Heart right ventricle (tissue), 16 donors: ENCODE results near the gene DGKZ. TPM values are rescaled to one million over a fixed set of nuclear protein-coding genes. Genes with fewer than 3 reads are reported as not detected.
"Not testable (repeated sequence)": the region's sequence is repeated elsewhere in the genome, so short reads cannot be mapped to it uniquely, and the experiment has no call there.

Experiments used
- ATAC-seq, 8 donors: fragments of 200-7000 bp; cut with Tn5 transposase; one replicate each; pipeline ENCODE4 v1.9.1; 2020; ENCODE audit warnings: mild to moderate bottlenecking in 8 of 8, moderate library complexity in 8 of 8, moderate number of reproducible peaks in 1 of 8
- DNase-seq, 2 donors: peaks; one replicate each; pipeline ENCODE4 v3.0.0-alpha.2; 2020
- H3K27ac ChIP-seq, 10 donors: fragments of 200-600 bp; sonication (generic) in 2 of 10; one replicate each; pipeline versions ENCODE4 v1.5.0 to v1.8.0; 2020 to 2022; ENCODE audit warnings: mild to moderate bottlenecking in 3 of 10
- H3K27me3 ChIP-seq, 7 donors: fragments of 200-600 bp; one replicate each; pipeline ENCODE4 v1.8.0; 2021 to 2022; ENCODE audit warnings: mild to moderate bottlenecking in 2 of 7
- H3K36me3 ChIP-seq, 9 donors: fragments of 200-600 bp; sonication (generic) in 1 of 9; one replicate each; pipeline versions ENCODE4 v1.5.0 to v1.8.0; 2020 to 2022; ENCODE audit warnings: mild to moderate bottlenecking in 2 of 9
- H3K4me1 ChIP-seq, 9 donors: fragments of 200-600 bp; sonication (generic) in 1 of 9; one replicate each; pipeline versions ENCODE4 v1.5.0 to v1.8.0; 2020 to 2022; ENCODE audit warnings: mild to moderate bottlenecking in 4 of 9
- H3K4me3 ChIP-seq, 10 donors: fragments of 200-600 bp; sonication (generic) in 2 of 10; one replicate each; pipeline versions ENCODE4 v1.5.0 to v1.8.0; 2020 to 2022; ENCODE audit warnings: mild to moderate bottlenecking in 7 of 10, moderate library complexity in 2 of 10
- H3K9me3 ChIP-seq, 11 donors: fragments of 200-600 bp in 10 of 11; sonication (generic) in 2 of 11; one replicate each; pipeline versions ENCODE4 v1.5.0 to v1.8.0; 2013 to 2022; ENCODE audit warnings: mild to moderate bottlenecking in 2 of 11, control low read depth in 1 of 11, moderate library complexity in 1 of 11
- CTCF ChIP-seq, 9 donors: fragments of 200-600 bp; sonication (generic) in 2 of 9; IDR thresholded peaks; one replicate each; pipeline versions ENCODE4 v1.5.0 to v1.8.0; 2021 to 2022; ENCODE audit warnings: antibody characterized with exemption in 9 of 9, mild to moderate bottlenecking in 5 of 9, moderate library complexity in 1 of 9
- WGBS, 2 donors: extraction: QIAGEN DNeasy Blood & Tissue Kit; methylation state at CpG; one replicate each; pipeline ENCODE4 v1.1.7; 2013; ENCODE audit warnings: inconsistent platforms in 1 of 2; 5-methylcytosine and 5-hydroxymethylcytosine counted together
- intact Hi-C, 10 donors: fragments of 100-400 bp; cut with DNase I; formaldehyde crosslinking; loops; one replicate each; pipeline versions ENCODE4 v1.11.1 to v1.14.2; 2022
- polyA plus RNA-seq, 2 donors: library from polyadenylated mRNA; stranded (reverse); fragments of 200-250 nt; gene quantifications; one replicate each; pipeline ENCODE4 v1.2.3, GENCODE V29; 2013
- total RNA-seq, 10 donors: library from RNA; stranded (reverse); fragmentation: NEBNext Ultra II Directional in 3 of 10; extraction: Animal tissue kit (Norgen Biotek cat#: 25700) in 3 of 10; gene quantifications; one replicate each; pipeline versions ENCODE4 v1.2.1 to v1.2.4, GENCODE V29; 2021 to 2023
- donor health status: Arrhythmogenic right ventricular cardiomyopathy.
- donor health status: ischemic (EF 13 %, LVEDD 7.1; RV severe dilation, severe dysfunction).
- donor health status: healthy with polysubstance abuse.
- donor health status: DM: no; HTN: yes; CAD: no.
- donor health status: DM: no; HTN: no; CAD: no.
- donor health status: ischemic (EF 25% LVEDD 6.9; RV normal size, moderate dysfunction).
- donor health status: ischemic (EF 25% LVEDD 5.7; RV mildly dilated, moderate dysfunction).
- donor health status: healthy.
- donor health status: DM: yes; HTN: yes; CAD: no.
- donor health status: Ischemic cardiomyopathy.
- donor health status: ischemic (EF 35%, LVEDD 5.7; RV mildly dilated, moderate dysfunction).
- donor health status: nonischemic (EF 11% LVEDD 7.7; RV severe dilation, severe dysfunction).
- donor health status: DM: yes; HTN: yes; CAD: no.
- donor health status: PGD.
- donor health status: ischemic (EF 29% LVEDD 5.4; RV normal size, mild dysfunction).
- donor health status: nonischemic (EF 23%, LVEDD 6.1; RV moderate dilation, normal function).

The DGKZ gene
- total and polyA plus RNA-seq, 12 donors = 31.9 to 107 (median 60.1) TPM

DNA sequence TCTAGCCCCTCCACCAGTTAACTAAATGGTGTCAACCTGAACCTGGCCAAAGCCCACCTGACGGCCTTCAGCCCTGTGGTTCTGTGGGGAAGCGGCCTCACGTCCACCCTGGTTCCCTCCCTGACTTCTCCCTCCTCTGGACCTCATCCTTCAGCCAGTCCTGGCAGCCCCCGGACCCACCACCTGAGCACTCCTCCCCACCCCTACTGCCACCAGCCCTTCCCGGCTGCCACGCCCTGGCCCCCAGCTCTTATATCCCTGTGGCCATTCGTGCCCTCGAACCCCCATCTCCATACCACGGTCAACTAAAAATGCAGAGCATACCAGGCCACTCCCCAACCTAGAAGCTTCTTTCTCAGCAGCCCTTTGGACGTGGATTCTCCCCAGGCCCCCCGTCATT, 30.0 kb downstream of the DGKZ start:
- no peak overlapping the region for H3K27ac ChIP-seq
- peaks cover 0 to 67% (median 27%) of the 10 kb centered on the region in 9 donors for H3K36me3 ChIP-seq
- 93 to 94% methylated on average over 11 of the region's 11 CpGs for WGBS, 2 donors
- intact Hi-C loops = no loop called here
- H3K4me1 ChIP-seq = peaks cover 6 to 31% (median 15%) of the 10 kb centered on the region in 9 donors
- TF ChIP-seq CTCF (IDR thresholded peaks at IDR 0.05) = no peak
- peaks cover 0 to 13% (median 4%) of the 10 kb centered on the region in 7 donors for H3K27me3 ChIP-seq
- no peak overlapping the region for H3K4me3 ChIP-seq
- no peak for ATAC-seq
- DNase-seq = peak in 1 of 2 donors; percentile 3
- H3K9me3 ChIP-seq = no peaks in the 10 kb centered on the region

- DNase-seq (no peak), ATAC-seq (no peak)
- Histone ChIP-seq H3K9me3 (no peaks in the 10 kb centered on the region), H3K27ac (no peak overlapping the region), H3K36me3 (peaks cover 0 to 61% (median 21%) of the 10 kb centered on the region in 9 donors), H3K4me3 (no peak overlapping the region), H3K4me1 (peaks cover 7 to 35% (median 19%) of the 10 kb centered on the region in 9 donors), H3K27me3 (peaks cover 0 to 17% (median 6%) of the 10 kb centered on the region in 7 donors)
- 94 to 97% methylated on average over 5 of the region's 5 CpGs for WGBS, 2 donors
- TF ChIP-seq CTCF (IDR thresholded peaks at IDR 0.05) = no peak
- intact Hi-C loops = no loop called here
Observed at GRCh38 chr11:46377831-46378230, 30.6 kb downstream of the DGKZ start.

DNA sequence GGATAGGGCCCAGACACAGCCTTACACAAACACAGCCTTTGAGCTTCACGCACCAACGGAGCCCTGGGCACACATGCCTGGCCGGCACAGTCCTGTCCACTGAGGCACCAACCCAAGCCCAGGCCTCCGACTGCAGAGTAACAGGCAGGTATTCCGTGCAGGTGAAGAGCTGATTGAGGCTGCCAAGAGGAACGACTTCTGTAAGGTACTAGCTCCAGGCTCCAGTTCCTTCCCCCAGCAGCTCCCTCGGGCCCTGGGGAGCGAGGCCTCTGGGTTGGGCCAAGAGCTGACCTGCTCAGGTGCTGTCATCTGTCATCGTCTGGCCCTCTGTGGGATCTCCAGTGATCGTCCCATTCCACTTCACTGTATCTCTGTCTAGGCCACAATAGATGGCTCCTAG, 31.0 kb downstream of the DGKZ start:
- DNase-seq (no peak), ATAC-seq (no peak)
- Histone ChIP-seq H3K36me3 (peaks cover 0 to 57% (median 20%) of the 10 kb centered on the region in 9 donors), H3K27me3 (peaks cover 0 to 22% (median 6%) of the 10 kb centered on the region in 7 donors), H3K27ac (no peak overlapping the region), H3K9me3 (no peaks in the 10 kb centered on the region), H3K4me3 (no peak overlapping the region), H3K4me1 (peaks cover 7 to 35% (median 20%) of the 10 kb centered on the region in 9 donors)
- TF ChIP-seq CTCF (IDR thresholded peaks at IDR 0.05) = no peak
- intact Hi-C loops = no loop called here
- 88 to 92% methylated on average over 10 of the region's 10 CpGs for WGBS, 2 donors

DNA sequence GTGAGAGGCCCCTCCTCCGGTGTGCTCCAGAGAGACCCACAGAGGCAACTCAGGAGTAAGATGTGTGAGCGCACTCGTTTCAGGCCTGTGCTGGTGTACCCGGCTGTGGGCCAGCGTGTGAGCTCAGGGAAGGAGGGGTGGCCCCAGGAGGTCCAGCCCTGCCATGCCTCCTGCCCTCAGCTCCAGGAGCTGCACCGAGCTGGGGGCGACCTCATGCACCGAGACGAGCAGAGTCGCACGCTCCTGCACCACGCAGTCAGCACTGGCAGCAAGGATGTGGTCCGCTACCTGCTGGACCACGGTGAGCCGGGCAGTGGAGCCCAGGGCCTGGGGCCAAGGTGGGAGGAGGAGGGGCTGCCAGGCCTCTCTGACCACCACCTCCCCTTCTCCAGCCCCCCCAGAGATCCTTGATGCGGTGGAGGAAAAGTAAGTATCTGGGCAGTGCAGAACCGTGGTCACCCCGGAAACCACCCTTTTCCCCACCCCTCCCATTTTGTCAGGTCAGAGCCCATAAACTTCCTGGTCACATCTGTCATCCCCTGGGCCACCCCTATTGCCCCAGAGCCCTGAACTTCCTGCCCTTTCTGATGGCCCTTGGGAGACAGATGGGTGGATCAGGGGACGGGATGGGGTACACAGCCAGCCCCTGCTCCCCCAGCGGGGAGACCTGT, 31.7 kb downstream of the DGKZ start:
- intact Hi-C loops = no loop called here
- WGBS, 2 donors = 78 to 79% methylated on average over 20 of the region's 20 CpGs
- TF ChIP-seq CTCF (IDR thresholded peaks at IDR 0.05) = no peak
- peaks cover 0 to 50% (median 20%) of the 10 kb centered on the region in 9 donors for H3K36me3 ChIP-seq
- DNase-seq (peak in 1 of 2 donors; percentile 20), ATAC-seq (peak in 3 of 8 donors; percentile 0 to 7 (median 3))
- H3K27ac ChIP-seq = peak overlapping the region in 5 of 10 donors; percentile 76 to 93 (median 90)
- peaks cover 7 to 35% (median 20%) of the 10 kb centered on the region in 9 donors for H3K4me1 ChIP-seq
- H3K4me3 ChIP-seq = no peak overlapping the region
- no peaks in the 10 kb centered on the region for H3K9me3 ChIP-seq
- peaks cover 0 to 24% (median 6%) of the 10 kb centered on the region in 7 donors for H3K27me3 ChIP-seq

DNA sequence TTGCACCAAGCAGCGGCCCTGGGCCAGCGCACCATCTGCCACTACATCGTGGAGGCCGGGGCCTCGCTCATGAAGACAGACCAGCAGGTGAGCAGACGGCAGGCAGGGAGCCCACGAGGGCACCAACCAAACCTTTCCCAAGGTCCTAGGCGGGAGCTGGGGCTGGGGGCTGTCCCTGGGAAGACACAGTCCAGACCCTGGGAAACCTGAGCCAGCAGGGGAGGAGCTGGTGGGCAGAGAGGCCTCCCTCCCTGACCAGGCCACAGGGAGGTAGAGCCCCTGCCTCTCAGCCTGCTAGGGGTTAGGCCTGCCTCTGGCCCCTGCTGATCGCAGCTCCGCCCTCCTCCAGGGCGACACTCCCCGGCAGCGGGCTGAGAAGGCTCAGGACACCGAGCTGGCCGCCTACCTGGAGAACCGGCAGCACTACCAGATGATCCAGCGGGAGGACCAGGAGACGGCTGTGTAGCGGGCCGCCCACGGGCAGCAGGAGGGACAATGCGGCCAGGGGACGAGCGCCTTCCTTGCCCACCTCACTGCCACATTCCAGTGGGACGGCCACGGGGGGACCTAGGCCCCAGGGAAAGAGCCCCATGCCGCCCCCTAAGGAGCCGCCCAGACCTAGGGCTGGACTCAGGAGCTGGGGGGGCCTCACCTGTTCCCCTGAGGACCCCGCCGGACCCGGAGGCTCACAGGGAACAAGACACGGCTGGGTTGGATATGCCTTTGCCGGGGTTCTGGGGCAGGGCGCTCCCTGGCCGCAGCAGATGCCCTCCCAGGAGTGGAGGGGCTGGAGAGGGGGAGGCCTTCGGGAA, 32.4 kb downstream of the DGKZ start:
- Histone ChIP-seq H3K27ac (peak overlapping the region in 9 of 10 donors; percentile 61 to 93 (median 86)), H3K4me1 (peaks cover 7 to 35% (median 20%) of the 10 kb centered on the region in 9 donors), H3K27me3 (peaks cover 0 to 24% (median 6%) of the 10 kb centered on the region in 7 donors), H3K36me3 (peaks cover 0 to 43% (median 20%) of the 10 kb centered on the region in 9 donors), H3K4me3 (peak overlapping the region in 7 of 10 donors; percentile 67 to 89 (median 75))
- intact Hi-C loops = loop anchor here in 4 of 10 donors (10.0 kb wide), 2 partner anchors 225 to 235 kb away; partner anchors contain the start of genes ATG13 (in 3 of the 4) and HARBI1 (in 3 of the 4)
- ATAC-seq = peak in 7 of 8 donors; percentile 3 to 18 (median 12)
- WGBS, 2 donors = 66 to 68% methylated on average over 26 to 34 of the region's 36 CpGs
- DNase-seq = peak in 1 of 2 donors; percentile 21
- not testable (repeated sequence) for H3K9me3 ChIP-seq
